K562 (cell line): ENCODE measurements around the gene TCIRG1. TPM values are rescaled to one million over a fixed set of nuclear protein-coding genes. Genes with fewer than 3 reads are reported as not detected.

Source experiments
- ATAC-seq: fragments of 200-7000 bp; cut with Tn5 transposase; 3 replicates; pipeline ENCODE4 v1.9.1; 2020; ENCODE audit warnings: moderate library complexity
- BruUV-seq: library from RNA; stranded (reverse); fragments of 400-500 nt; replicated peaks from 2 replicates; lab custom pipeline; 2021; lab: Mats Ljungman, UMichigan
- CTCF ChIA-PET: fragments of 300-600 bp; formaldehyde crosslinking; extraction: SDS; loops from one replicate; lab custom pipeline; 2021; ENCODE audit warnings: low intra/inter-chr PET ratio; lab: Yijun Ruan, JAX
- POLR2A ChIA-PET: fragments of 300-600, 350-650 bp; sonication (Branson Sonifier 250); formaldehyde crosslinking; extraction: SDS; loops from one replicate; lab custom pipeline; 2021; ENCODE audit warnings: antibody characterized with exemption, inconsistent platforms; lab: Yijun Ruan, JAX
- DNase-seq, 4 experiments: peaks; one replicate each; pipeline versions ENCODE4 v3.0.0 to v3.0.0-alpha.2; 2011 to 2018; ENCODE audit warnings: low spot score in 3 of 4, mixed read lengths in 3 of 4; ENCODE audit errors: extremely low read depth in 1 of 4
- FAIRE-seq: peaks from 2 replicates; lab custom pipeline; 2011; peaks lifted over from hg19 to GRCh38; lab: Jason Lieb, UNC
- H2AFZ ChIP-seq: 2 replicates; pipeline ENCODE4 v1.6.0; 2011; ENCODE audit warnings: low read depth, low read length, control low read depth, inconsistent platforms
- H3K27ac ChIP-seq: fragments of 200-600 bp; 3 replicates; pipeline ENCODE4 v1.8.0; 2011; ENCODE audit warnings: low read depth, mild to moderate bottlenecking, control low read depth, inconsistent platforms, low read length, moderate library complexity, mixed read lengths; ENCODE audit errors: extremely low read depth
- H3K27me3 ChIP-seq, 2 experiments: fragments of 300-600 bp in 1 of 2; 2 replicates in 1 of 2; 3 replicates in 1 of 2; pipeline versions ENCODE4 v1.6.0 to v1.8.0; 2011; ENCODE audit warnings: inconsistent platforms in 2 of 2, low read length in 2 of 2, mild to moderate bottlenecking in 1 of 2, mixed read lengths in 1 of 2, moderate library complexity in 1 of 2; ENCODE audit not compliant: control insufficient read depth in 2 of 2, insufficient read depth in 2 of 2
- H3K36me3 ChIP-seq: fragments of 300-600 bp; 3 replicates; pipeline ENCODE4 v1.8.0; 2011; ENCODE audit warnings: mild to moderate bottlenecking, low read length, inconsistent platforms; ENCODE audit not compliant: control insufficient read depth, insufficient read depth
- H3K4me1 ChIP-seq, 2 experiments: fragments of 200-600 bp in 1 of 2; replicated peaks in 1 of 2; 2 replicates in 1 of 2; 3 replicates in 1 of 2; pipeline versions ENCODE4 v1.5.1 to v1.8.0; 2011; ENCODE audit warnings: inconsistent platforms in 2 of 2, low read length in 2 of 2, mild to moderate bottlenecking in 1 of 2, mixed read lengths in 1 of 2, moderate library complexity in 1 of 2; ENCODE audit not compliant: control insufficient read depth in 2 of 2, insufficient read depth in 2 of 2
- H3K4me2 ChIP-seq: 2 replicates; pipeline ENCODE4 v1.6.1; 2011; ENCODE audit warnings: low read length, control low read depth, inconsistent platforms, mixed read lengths; ENCODE audit not compliant: insufficient read depth
- H3K4me3 ChIP-seq: fragments of 200-600 bp; sonication (generic), shearing (Covaris generic); 2 replicates; pipeline ENCODE4 v1.5.1; 2016; ENCODE audit warnings: control low read depth, inconsistent platforms
- H3K79me2 ChIP-seq: fragments of 200-600 bp; 3 replicates; pipeline ENCODE4 v1.8.0; 2011; ENCODE audit warnings: low read length, inconsistent platforms; ENCODE audit not compliant: control insufficient read depth, insufficient read depth
- H3K9ac ChIP-seq, 2 experiments: 2 replicates each; pipeline versions ENCODE4 v1.6.0 to v1.6.1; 2011; ENCODE audit warnings: low read depth in 2 of 2, low read length in 2 of 2, control low read depth in 1 of 2, inconsistent platforms in 1 of 2, mild to moderate bottlenecking in 1 of 2, mixed read lengths in 1 of 2; ENCODE audit not compliant: insufficient read depth in 1 of 2
- H3K9me1 ChIP-seq: one replicate; pipeline ENCODE4 v1.6.0; 2011; ENCODE audit warnings: inconsistent platforms, mild to moderate bottlenecking, low read length, moderate library complexity; ENCODE audit not compliant: control insufficient read depth, insufficient read depth
- H3K9me3 ChIP-seq: replicated peaks from 2 replicates; pipeline ENCODE4 v1.5.1; 2011; ENCODE audit warnings: low read depth, low read length, inconsistent platforms; ENCODE audit not compliant: control insufficient read depth, insufficient read depth
- H4K20me1 ChIP-seq: replicated peaks from 2 replicates; pipeline ENCODE4 v1.6.1; 2011; ENCODE audit warnings: low read length, inconsistent platforms, mixed read lengths; ENCODE audit not compliant: control insufficient read depth, insufficient read depth
- FIP1L1 ChIP-seq: fragments of 200-400 bp; formaldehyde crosslinking; IDR thresholded peaks from 2 replicates; pipeline ENCODE4 v1.6.1; 2018; ENCODE audit warnings: mild to moderate bottlenecking, low read depth, low read length; ENCODE audit not compliant: poor library complexity, severe bottlenecking
- HNRNPLL ChIP-seq: fragments of 200-400 bp; formaldehyde crosslinking; IDR thresholded peaks from 2 replicates; pipeline ENCODE4 v1.6.1; 2017; ENCODE audit warnings: low read length, low read depth, mild to moderate bottlenecking; ENCODE audit not compliant: poor library complexity, severe bottlenecking
- KLF6 ChIP-seq: fragments of 250-450 bp; sonication (Bioruptor Pico); IDR thresholded peaks from 2 replicates; pipeline ENCODE4 v1.4.0; 2020; ENCODE audit warnings: mild to moderate bottlenecking, moderate library complexity, borderline replicate concordance
- NFXL1 ChIP-seq: fragments of 450-650 bp; formaldehyde crosslinking; IDR thresholded peaks from 2 replicates; pipeline ENCODE4 v1.4.0; 2021; ENCODE audit warnings: mild to moderate bottlenecking
- POLR2G ChIP-seq: fragments of 200-400 bp; formaldehyde crosslinking; IDR thresholded peaks from 2 replicates; pipeline ENCODE4 v1.6.1; 2017; ENCODE audit warnings: low read depth, mild to moderate bottlenecking, antibody characterized with exemption, low read length, moderate library complexity
- RBFOX2 ChIP-seq: fragments of 200-400 bp; formaldehyde crosslinking; IDR thresholded peaks from 2 replicates; pipeline ENCODE4 v1.6.1; 2017; ENCODE audit warnings: low read depth, mild to moderate bottlenecking, low read length, moderate library complexity
- U2AF2 ChIP-seq: fragments of 200-400 bp; formaldehyde crosslinking; optimal IDR thresholded peaks from 2 replicates; pipeline ENCODE3; 2017; ENCODE audit warnings: low read depth, mild to moderate bottlenecking, low read length
- ZBTB33 ChIP-seq: sonication (generic); formaldehyde crosslinking; IDR thresholded peaks from 2 replicates; pipeline ENCODE4 v1.8.1; 2023; ENCODE audit warnings: mild to moderate bottlenecking, missing genetic modification reagents
- WGBS: fragments of 100-300 bp; shearing (Covaris generic); methylation state at CpG from one replicate; pipeline ENCODE4 v1.1.6; 2016; ENCODE audit warnings: low coverage, mixed read lengths; ENCODE audit not compliant: insufficient coverage; ENCODE audit errors: missing lambda C conversion rate; 5-methylcytosine and 5-hydroxymethylcytosine counted together
- in situ Hi-C: fragments of 300-500 bp; cut with MboI; formaldehyde crosslinking; loops from 4 replicates; pipeline ENCODE4 v1.15.0; 2018; ENCODE audit warnings: inconsistent platforms, mixed read lengths
- intact Hi-C: fragments of 100-400 bp; cut with micrococcal nuclease; formaldehyde crosslinking; loops from 2 replicates; pipeline ENCODE4 v1.14.2; 2022
- polyA plus RNA-seq, 8 experiments: library from polyadenylated mRNA; depleted of rRNA in 4 of 8; stranded (reverse) in 5 of 8; unstranded in 3 of 8; fragments of >200 nt; fragmentation: Nextera tagmentation in 2 of 8; fragmentation: Illumina TruSeq in 1 of 8; extraction: Ambion mirVana in 2 of 8; extraction: Trizol in 1 of 8; gene quantifications; 2 replicates each; pipeline versions ENCODE4 v1.2.1 to v1.2.3, GENCODE V29; 2011 to 2014; ENCODE audit warnings: inconsistent platforms in 1 of 8, missing spikeins in 1 of 8
- total RNA-seq, 7 experiments: library from RNA; depleted of rRNA in 6 of 7; stranded (reverse); fragments of >200 nt in 6 of 7; fragmentation: Illumina TruSeq in 2 of 7; extraction: Trizol in 2 of 7; gene quantifications; 2 replicates each; pipeline versions ENCODE4 v1.2.1 to v1.2.3, GENCODE V29; 2011 to 2021; ENCODE audit warnings: low replicate concordance in 1 of 7
- TF ChIP-seq, protein P1 (sequence below), 2 experiments: fragments of 450-650 bp; IDR thresholded peaks; 2 replicates each; pipeline ENCODE4 v1.6.1; 2018; ENCODE audit warnings: mild to moderate bottlenecking in 2 of 2, low read depth in 1 of 2; ENCODE audit not compliant: partially characterized antibody in 2 of 2

The TCIRG1 gene
- total and polyA plus RNA-seq, 9 of the 15 experiments (the other 6 are each of a cell fraction or from before 2014, with no cell fraction given) = 0.49 to 143 (median 24.4) TPM

DNA sequence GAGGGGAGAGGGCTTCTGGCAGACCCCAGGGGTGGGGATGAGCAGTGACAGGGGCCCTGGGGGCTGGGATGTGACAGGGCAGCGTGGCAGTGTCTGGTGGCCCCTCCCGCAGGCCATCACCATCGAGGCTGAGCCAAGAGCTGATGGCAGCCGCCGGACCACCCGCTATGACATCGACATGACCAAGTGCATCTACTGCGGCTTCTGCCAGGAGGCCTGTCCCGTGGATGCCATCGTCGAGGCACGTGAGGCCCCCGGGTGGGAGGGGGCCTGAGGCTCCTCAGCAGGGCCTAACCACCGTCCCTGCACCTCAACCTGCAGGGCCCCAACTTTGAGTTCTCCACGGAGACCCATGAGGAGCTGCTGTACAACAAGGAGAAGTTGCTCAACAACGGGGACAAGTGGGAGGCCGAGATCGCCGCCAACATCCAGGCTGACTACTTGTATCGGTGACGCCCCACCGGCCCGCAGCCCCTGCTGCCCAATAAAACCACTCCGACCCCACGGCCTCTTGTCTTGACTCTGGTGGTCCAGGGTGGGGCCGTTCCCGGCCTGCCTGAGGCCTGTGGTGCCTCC lies 2.6 kb upstream of the TCIRG1 start:
- no peaks in the 10 kb centered on the region for H3K27me3 ChIP-seq
- H3K9ac ChIP-seq = peak overlapping the region in 1 of 2 experiments; percentile 67; a peak in 1 of 4 replicates
- 86% methylated on average over 22 of the region's 27 CpGs for whole genome bisulfite sequencing
- FAIRE-seq (no peak), DNase-seq (no peak), ATAC-seq (no peak)
- POLR2A ChIA-PET = interaction anchor here (0.5 to 1.1 kb wide), 3 partner anchors 15 to 545 kb away, joined by 3 read pairs; no protein-coding TSS in a partner anchor
- H4K20me1 ChIP-seq = no peaks in the 10 kb centered on the region
- TF ChIP-seq NFXL1 = no peak
- no peak for TF ChIP-seq KLF6 (CRISPR knock-in tag)
- no peak for TF ChIP-seq HNRNPLL
- TF ChIP-seq, protein P1, sequence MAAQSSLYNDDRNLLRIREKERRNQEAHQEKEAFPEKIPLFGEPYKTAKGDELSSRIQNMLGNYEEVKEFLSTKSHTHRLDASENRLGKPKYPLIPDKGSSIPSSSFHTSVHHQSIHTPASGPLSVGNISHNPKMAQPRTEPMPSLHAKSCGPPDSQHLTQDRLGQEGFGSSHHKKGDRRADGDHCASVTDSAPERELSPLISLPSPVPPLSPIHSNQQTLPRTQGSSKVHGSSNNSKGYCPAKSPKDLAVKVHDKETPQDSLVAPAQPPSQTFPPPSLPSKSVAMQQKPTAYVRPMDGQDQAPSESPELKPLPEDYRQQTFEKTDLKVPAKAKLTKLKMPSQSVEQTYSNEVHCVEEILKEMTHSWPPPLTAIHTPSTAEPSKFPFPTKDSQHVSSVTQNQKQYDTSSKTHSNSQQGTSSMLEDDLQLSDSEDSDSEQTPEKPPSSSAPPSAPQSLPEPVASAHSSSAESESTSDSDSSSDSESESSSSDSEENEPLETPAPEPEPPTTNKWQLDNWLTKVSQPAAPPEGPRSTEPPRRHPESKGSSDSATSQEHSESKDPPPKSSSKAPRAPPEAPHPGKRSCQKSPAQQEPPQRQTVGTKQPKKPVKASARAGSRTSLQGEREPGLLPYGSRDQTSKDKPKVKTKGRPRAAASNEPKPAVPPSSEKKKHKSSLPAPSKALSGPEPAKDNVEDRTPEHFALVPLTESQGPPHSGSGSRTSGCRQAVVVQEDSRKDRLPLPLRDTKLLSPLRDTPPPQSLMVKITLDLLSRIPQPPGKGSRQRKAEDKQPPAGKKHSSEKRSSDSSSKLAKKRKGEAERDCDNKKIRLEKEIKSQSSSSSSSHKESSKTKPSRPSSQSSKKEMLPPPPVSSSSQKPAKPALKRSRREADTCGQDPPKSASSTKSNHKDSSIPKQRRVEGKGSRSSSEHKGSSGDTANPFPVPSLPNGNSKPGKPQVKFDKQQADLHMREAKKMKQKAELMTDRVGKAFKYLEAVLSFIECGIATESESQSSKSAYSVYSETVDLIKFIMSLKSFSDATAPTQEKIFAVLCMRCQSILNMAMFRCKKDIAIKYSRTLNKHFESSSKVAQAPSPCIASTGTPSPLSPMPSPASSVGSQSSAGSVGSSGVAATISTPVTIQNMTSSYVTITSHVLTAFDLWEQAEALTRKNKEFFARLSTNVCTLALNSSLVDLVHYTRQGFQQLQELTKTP (IDR thresholded peaks at IDR 0.05; ENCODE audit: low read depth in 1 of 2, partially characterized antibody in 2 of 2) = no peak
- no peak for TF ChIP-seq U2AF2
- TF ChIP-seq POLR2G = peak; percentile 72; the same call in 1 of the 2 replicates
- TF ChIP-seq ZBTB33 (CRISPR knock-in tag) = peak; percentile 70; the same call in 1 of the 2 replicates
- TF ChIP-seq FIP1L1 = peak; percentile 37
- 0 out of 2 replicates have a peak, but pooled peaks have one; percentile 10 for TF ChIP-seq RBFOX2
- H3K27ac ChIP-seq = no peak overlapping the region
- in situ Hi-C loops = no loop called here
- H2AFZ ChIP-seq = no peak overlapping the region
- no peak overlapping the region for H3K4me2 ChIP-seq
- peaks cover 46% of the 10 kb centered on the region; the same call in 2 of the 3 replicates for H3K36me3 ChIP-seq
- H3K79me2 ChIP-seq = peaks cover 48% of the 10 kb centered on the region
- H3K4me3 ChIP-seq = no peak overlapping the region
- BruUV-seq = no TSS peak
- CTCF ChIA-PET = no interaction called here
- intact Hi-C loops = no loop called here
- peaks cover 29 to 79% of the 10 kb centered on the region in 2 experiments for H3K4me1 ChIP-seq
- H3K9me1 ChIP-seq = no peaks in the 10 kb centered on the region
- no peaks in the 10 kb centered on the region for H3K9me3 ChIP-seq
